IMR-90 (cell line): ENCODE measurements around the gene ENOX2. TPM values are rescaled to one million over a fixed set of nuclear protein-coding genes. Genes with fewer than 3 reads are reported as not detected.

Experiments used
- ATAC-seq: fragments of 200-7000 bp; cut with Tn5 transposase; 2 replicates; pipeline ENCODE4 v1.9.1; 2020; ENCODE audit warnings: low read depth, mild to moderate bottlenecking, moderate library complexity
- BruUV-seq: library from RNA; stranded (reverse); fragments of 400-500 nt; replicated peaks from 2 replicates; lab custom pipeline; 2021; lab: Mats Ljungman, UMichigan
- CTCF ChIA-PET: fragments of 300-600 bp; formaldehyde crosslinking; extraction: SDS; loops from one replicate; lab custom pipeline; 2021; ENCODE audit warnings: antibody characterized with exemption; lab: Yijun Ruan, JAX
- POLR2A ChIA-PET: fragments of 300-600 bp; sonication (Branson Sonifier 250); formaldehyde crosslinking; loops from one replicate; lab custom pipeline; 2022; ENCODE audit warnings: antibody characterized with exemption; ENCODE audit not compliant: unreplicated experiment; lab: Charles Lee
- DNase-seq: peaks from one replicate; pipeline ENCODE4 v3.0.0; 2013
- H2AFZ ChIP-seq: replicated peaks from 2 replicates; pipeline ENCODE3; 2013; ENCODE audit warnings: low read length, mild to moderate bottlenecking; ENCODE audit not compliant: poor library complexity
- H2AK5ac ChIP-seq: 2 replicates; pipeline ENCODE4 v1.6.1; 2013; ENCODE audit warnings: low read depth, low read length, inconsistent platforms
- H2AK9ac ChIP-seq: replicated peaks from 2 replicates; pipeline ENCODE3; 2013; ENCODE audit warnings: mild to moderate bottlenecking, low read depth, low read length, moderate library complexity; ENCODE audit not compliant: poor library complexity
- H2BK120ac ChIP-seq: 2 replicates; pipeline ENCODE4 v1.6.1; 2013; ENCODE audit warnings: low read depth, low read length, inconsistent platforms
- H2BK15ac ChIP-seq: 3 replicates; pipeline ENCODE4 v1.6.1; 2013; ENCODE audit warnings: low read depth, low read length, inconsistent platforms
- H2BK20ac ChIP-seq: 2 replicates; pipeline ENCODE4 v1.6.1; 2013; ENCODE audit warnings: low read depth, mild to moderate bottlenecking, inconsistent platforms, low read length, moderate library complexity
- H2BK5ac ChIP-seq: 2 replicates; pipeline ENCODE4 v1.6.1; 2013; ENCODE audit warnings: mild to moderate bottlenecking, low read depth, low read length, inconsistent platforms; ENCODE audit not compliant: poor library complexity, severe bottlenecking
- H3K14ac ChIP-seq: replicated peaks from 2 replicates; pipeline ENCODE4 v1.6.1; 2013; ENCODE audit warnings: low read depth, low read length, inconsistent platforms
- H3K18ac ChIP-seq: 2 replicates; pipeline ENCODE4 v1.6.1; 2013; ENCODE audit warnings: low read depth, low read length, control low read depth
- H3K23ac ChIP-seq: 2 replicates; pipeline ENCODE4 v1.6.1; 2013; ENCODE audit warnings: low read depth, low read length, inconsistent platforms
- H3K27ac ChIP-seq: 2 replicates; pipeline ENCODE4 v1.5.1; 2013; ENCODE audit warnings: mild to moderate bottlenecking, control low read depth, low read length; ENCODE audit not compliant: insufficient read depth
- H3K27me3 ChIP-seq: 2 replicates; pipeline ENCODE4 v1.6.1; 2013; ENCODE audit warnings: low read length; ENCODE audit not compliant: control insufficient read depth, insufficient read depth
- H3K36me3 ChIP-seq: 2 replicates; pipeline ENCODE4 v1.6.1; 2013; ENCODE audit warnings: low read length, mixed read lengths; ENCODE audit not compliant: control insufficient read depth, insufficient read depth
- H3K4ac ChIP-seq: 2 replicates; pipeline ENCODE4 v1.6.1; 2013; ENCODE audit warnings: low read depth, low read length, inconsistent platforms
- H3K4me1 ChIP-seq: 2 replicates; pipeline ENCODE4 v1.6.1; 2013; ENCODE audit warnings: low read length, mixed read lengths; ENCODE audit not compliant: control insufficient read depth, insufficient read depth
- H3K4me2 ChIP-seq: 2 replicates; pipeline ENCODE4 v1.6.1; 2013; ENCODE audit warnings: low read depth, mild to moderate bottlenecking, control low read depth, low read length, moderate library complexity
- H3K4me3 ChIP-seq: 2 replicates; pipeline ENCODE4 v1.5.1; 2013; ENCODE audit warnings: low read depth, mild to moderate bottlenecking, control low read depth, low read length, moderate library complexity; ENCODE audit not compliant: insufficient read depth
- H3K56ac ChIP-seq: 2 replicates; pipeline ENCODE4 v1.6.1; 2013; ENCODE audit warnings: low read length, inconsistent platforms; ENCODE audit not compliant: insufficient read depth; ENCODE audit errors: extremely low read depth
- H3K79me1 ChIP-seq, 2 experiments: 2 replicates each; pipeline ENCODE4 v1.6.1; 2013; ENCODE audit warnings: low read length in 2 of 2, inconsistent platforms in 1 of 2, low read depth in 1 of 2
- H3K9ac ChIP-seq: 2 replicates; pipeline ENCODE4 v1.6.1; 2013; ENCODE audit warnings: low read depth, low read length, control low read depth
- H3K9me1 ChIP-seq: 2 replicates; pipeline ENCODE4 v1.6.1; 2013; ENCODE audit warnings: low read length, inconsistent platforms; ENCODE audit not compliant: insufficient read depth
- H3K9me3 ChIP-seq: 2 replicates; pipeline ENCODE4 v1.6.1; 2013; ENCODE audit warnings: low read length; ENCODE audit not compliant: control insufficient read depth, insufficient read depth
- H4K20me1 ChIP-seq: 2 replicates; pipeline ENCODE4 v1.6.1; 2013; ENCODE audit warnings: low read length, inconsistent platforms; ENCODE audit not compliant: insufficient read depth
- H4K5ac ChIP-seq: 2 replicates; pipeline ENCODE4 v1.6.1; 2013; ENCODE audit warnings: mild to moderate bottlenecking, low read depth, low read length, control low read depth
- H4K8ac ChIP-seq, 2 experiments: 2 replicates each; pipeline ENCODE4 v1.6.1; 2013; ENCODE audit warnings: low read depth in 2 of 2, low read length in 2 of 2, control low read depth in 1 of 2, inconsistent platforms in 1 of 2
- H4K91ac ChIP-seq: 2 replicates; pipeline ENCODE4 v1.6.1; 2013; ENCODE audit warnings: low read depth, low read length, inconsistent platforms; ENCODE audit not compliant: insufficient read depth
- MAFK ChIP-seq: IDR thresholded peaks from 2 replicates; pipeline ENCODE4 v1.6.1; 2012; ENCODE audit warnings: low read depth, low read length, improper control_type of control experiment
- POLR2A ChIP-seq: IDR thresholded peaks from 2 replicates; pipeline ENCODE4 v1.6.1; 2012; ENCODE audit warnings: mild to moderate bottlenecking, low read depth, low read length
- WGBS, 2 experiments: methylation state at CpG; one replicate each; pipeline versions ENCODE4 v1.1.5 to v1.1.7; 2013; ENCODE audit warnings: missing lambda C conversion rate in 2 of 2; ENCODE audit not compliant: insufficient read length in 1 of 2; ENCODE audit errors: extremely low coverage in 2 of 2; 5-methylcytosine and 5-hydroxymethylcytosine counted together
- dilution Hi-C: fragments of 300-500 bp; cut with HindIII; formaldehyde crosslinking; loops from one replicate; pipeline ENCODE4 v1.14.3; 2018; ENCODE audit warnings: low sequenced_read_pairs; ENCODE audit not compliant: unreplicated experiment
- in situ Hi-C: fragments of 300-500 bp; cut with MboI; formaldehyde crosslinking; loops from 3 replicates; pipeline ENCODE4 v1.14.3; 2019; ENCODE audit warnings: low sequenced_read_pairs, inconsistent platforms, mixed read lengths
- intact Hi-C: fragments of 100-400 bp; cut with micrococcal nuclease; formaldehyde crosslinking; loops from 2 replicates; pipeline ENCODE4 v1.10.0; 2022
- polyA plus RNA-seq, 3 experiments: library from polyadenylated mRNA; depleted of rRNA; stranded (reverse); fragments of >200 nt; gene quantifications; 2 replicates each; pipeline ENCODE4 v1.2.3, GENCODE V29; 2012; ENCODE audit warnings: low replicate concordance in 1 of 3
- total RNA-seq: library from RNA; depleted of rRNA; stranded (reverse); fragments of >200 nt; gene quantifications from 2 replicates; pipeline ENCODE4 v1.2.3, GENCODE V29; 2012

The ENOX2 gene
- total and polyA plus RNA-seq, 2 of the 4 experiments (the other 2 are of a cell fraction): 6.3 to 11.8 TPM

DNA sequence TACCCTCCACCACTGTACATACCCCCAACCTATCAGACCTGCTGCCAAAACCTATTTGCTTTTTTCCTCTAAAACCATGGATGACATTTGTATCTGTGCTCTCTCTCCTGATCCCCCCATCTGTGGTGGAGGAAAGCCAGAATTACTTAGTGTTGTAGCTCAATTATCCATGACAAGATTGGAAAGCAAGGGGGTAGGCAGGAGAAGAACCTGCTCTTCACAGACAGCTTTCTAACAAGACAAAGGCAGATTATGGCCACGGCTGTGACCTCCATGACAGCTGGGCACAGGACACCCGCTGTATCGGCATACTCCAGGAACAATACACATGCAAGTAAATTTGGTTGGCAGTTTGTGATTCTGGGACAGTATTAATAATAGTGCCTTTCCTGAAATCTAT lies 186.7 kb downstream of the ENOX2 start:
- Histone ChIP-seq H4K8ac (no peak overlapping the region), H3K4me2 (no peak overlapping the region), H3K27ac (no peak overlapping the region), H3K79me1 (no peaks in the 10 kb centered on the region), H3K23ac (no peak overlapping the region), H2AK9ac (no peak overlapping the region), H2AK5ac (no peak overlapping the region), H3K18ac (no peak overlapping the region), H3K9ac (no peak overlapping the region), H3K4me3 (no peak overlapping the region), H3K36me3 (no peaks in the 10 kb centered on the region), H2BK120ac (no peak overlapping the region), H3K56ac (no peak overlapping the region), H3K14ac (no peak overlapping the region), H4K91ac (no peak overlapping the region), H3K4me1 (no peaks in the 10 kb centered on the region; the same call in 1 of the 2 replicates), H3K9me1 (no peaks in the 10 kb centered on the region), H2BK15ac (no peak overlapping the region), H4K20me1 (no peaks in the 10 kb centered on the region), H2AFZ (no peak overlapping the region), H3K9me3 (no peaks in the 10 kb centered on the region), H4K5ac (no peak overlapping the region), H3K4ac (no peak overlapping the region), H2BK5ac (no peak overlapping the region), H2BK20ac (no peak overlapping the region), H3K27me3 (no peaks in the 10 kb centered on the region)
- intact Hi-C loops: no loop called here
- no TSS peak for BruUV-seq
- DNase-seq (no peak), ATAC-seq (no peak)
- dilution Hi-C loops: no loop called here
- CTCF ChIA-PET: interaction anchor here (1.5 kb wide), 1 partner anchor 141 kb away, joined by 5 read pairs; no protein-coding TSS in a partner anchor
- in situ Hi-C loops: no loop called here
- TF ChIP-seq MAFK: no peak
- no peak for TF ChIP-seq POLR2A
- WGBS, 2 experiments: no CpG with 5 or more reads among the region's 3 CpGs
- POLR2A ChIA-PET: no interaction called here
